HG03378 (cell line): ENCODE measurements around the gene ECPAS.
"Not testable (repeated sequence)": the region's sequence is repeated elsewhere in the genome, so short reads cannot be mapped to it uniquely, and the experiment has no call there.

Experiments used
- ATAC-seq: cut with Tn5 transposase; IDR thresholded peaks from one replicate; pipeline ENCODE4 v1.9.1; 2021; ENCODE audit warnings: mild to moderate bottlenecking, moderate library complexity; ENCODE audit not compliant: unreplicated experiment

Gene ECPAS, protein sequence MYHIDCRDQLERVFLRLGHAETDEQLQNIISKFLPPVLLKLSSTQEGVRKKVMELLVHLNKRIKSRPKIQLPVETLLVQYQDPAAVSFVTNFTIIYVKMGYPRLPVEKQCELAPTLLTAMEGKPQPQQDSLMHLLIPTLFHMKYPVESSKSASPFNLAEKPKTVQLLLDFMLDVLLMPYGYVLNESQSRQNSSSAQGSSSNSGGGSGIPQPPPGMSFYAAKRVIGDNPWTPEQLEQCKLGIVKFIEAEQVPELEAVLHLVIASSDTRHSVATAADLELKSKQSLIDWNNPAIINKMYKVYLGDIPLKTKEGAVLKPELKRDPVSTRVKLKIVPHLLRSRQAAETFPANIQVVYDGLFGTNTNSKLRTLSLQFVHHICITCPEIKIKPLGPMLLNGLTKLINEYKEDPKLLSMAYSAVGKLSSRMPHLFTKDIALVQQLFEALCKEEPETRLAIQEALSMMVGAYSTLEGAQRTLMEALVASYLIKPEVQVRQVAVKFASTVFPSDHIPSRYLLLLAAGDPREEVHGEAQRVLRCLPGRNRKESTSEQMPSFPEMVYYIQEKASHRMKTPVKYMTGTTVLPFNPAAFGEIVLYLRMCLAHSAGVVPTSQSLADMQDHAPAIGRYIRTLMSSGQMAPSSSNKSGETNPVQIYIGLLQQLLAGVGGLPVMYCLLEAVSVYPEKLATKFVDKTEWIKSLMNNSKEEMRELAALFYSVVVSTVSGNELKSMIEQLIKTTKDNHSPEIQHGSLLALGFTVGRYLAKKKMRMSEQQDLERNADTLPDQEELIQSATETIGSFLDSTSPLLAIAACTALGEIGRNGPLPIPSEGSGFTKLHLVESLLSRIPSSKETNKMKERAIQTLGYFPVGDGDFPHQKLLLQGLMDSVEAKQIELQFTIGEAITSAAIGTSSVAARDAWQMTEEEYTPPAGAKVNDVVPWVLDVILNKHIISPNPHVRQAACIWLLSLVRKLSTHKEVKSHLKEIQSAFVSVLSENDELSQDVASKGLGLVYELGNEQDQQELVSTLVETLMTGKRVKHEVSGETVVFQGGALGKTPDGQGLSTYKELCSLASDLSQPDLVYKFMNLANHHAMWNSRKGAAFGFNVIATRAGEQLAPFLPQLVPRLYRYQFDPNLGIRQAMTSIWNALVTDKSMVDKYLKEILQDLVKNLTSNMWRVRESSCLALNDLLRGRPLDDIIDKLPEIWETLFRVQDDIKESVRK (N-terminal part only)

DNA sequence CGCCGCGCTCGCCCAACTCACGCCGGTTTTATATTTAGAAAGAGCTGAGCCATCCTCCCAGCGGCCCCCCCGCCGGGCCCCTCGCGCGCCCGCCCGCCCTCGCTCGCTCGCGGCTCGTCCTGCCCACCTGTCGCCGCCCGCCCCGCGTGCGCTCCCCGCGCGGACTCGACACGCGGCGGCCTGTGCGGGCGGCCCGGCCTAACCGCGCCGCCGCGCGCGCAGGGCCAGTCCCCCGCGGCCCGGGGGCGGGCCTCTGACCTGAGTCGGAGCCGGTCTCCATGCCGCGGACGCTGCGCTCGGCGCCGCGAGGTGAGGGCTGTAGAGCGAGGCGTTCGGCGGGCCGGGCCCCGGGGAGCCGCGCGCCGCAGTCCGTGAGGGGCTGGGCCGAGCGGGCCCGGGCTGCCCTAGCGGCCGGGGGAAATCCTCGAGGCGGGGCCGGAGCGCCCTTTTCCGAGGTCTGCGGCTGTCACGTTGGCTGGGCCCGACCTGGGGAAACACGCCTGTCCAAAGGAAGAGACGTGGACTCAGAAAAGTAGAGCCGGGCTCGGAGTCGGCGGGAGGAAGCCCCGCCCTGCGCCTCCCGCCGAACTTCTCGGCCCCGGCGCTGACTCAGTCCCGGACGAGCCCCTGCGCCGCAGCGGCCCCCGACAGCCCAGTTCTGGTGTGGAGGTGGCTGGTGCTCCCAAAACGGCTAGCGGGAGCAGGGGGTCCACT lies at the start of gene ECPAS:
TSS of gene ECPAS (minus strand) at position 526 of the 714 bp plus-strand sequence. CDS start 11,465 bp downstream, outside the sequence.
- ATAC-seq: peak; percentile 54

DNA sequence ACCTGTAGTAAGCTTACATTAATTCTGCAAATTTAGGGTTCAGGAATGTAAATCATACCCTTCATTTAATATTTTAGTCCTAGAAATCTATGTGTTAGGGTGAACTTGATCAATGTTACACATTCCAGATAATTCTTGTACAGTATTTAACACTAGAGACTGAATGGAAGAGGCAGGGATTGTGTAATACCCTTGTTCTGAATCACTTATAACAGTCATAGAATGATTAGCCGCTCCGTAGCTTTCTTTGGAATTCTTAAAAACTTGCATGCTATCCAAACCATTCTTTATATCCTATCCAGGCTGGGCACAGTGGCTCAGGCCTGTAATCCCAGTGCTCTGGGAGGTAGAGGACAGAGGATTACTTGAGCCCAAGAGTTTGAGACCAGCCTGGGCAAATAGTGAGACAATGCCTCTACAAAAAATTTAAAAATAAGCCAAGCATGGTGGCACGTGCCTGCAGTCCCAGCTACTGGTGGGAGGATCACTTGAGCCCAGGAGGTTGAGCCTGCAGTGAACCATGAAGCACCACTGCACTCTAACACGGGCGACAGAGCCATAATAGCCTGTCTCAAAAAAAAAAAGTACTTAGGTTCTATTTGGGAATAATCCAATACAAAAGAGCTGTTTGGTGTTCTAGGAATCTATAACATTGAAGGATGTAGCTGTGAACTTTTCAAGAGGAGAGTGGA lies 49.1 kb upstream of the ECPAS start:
- ATAC-seq: no peak

DNA sequence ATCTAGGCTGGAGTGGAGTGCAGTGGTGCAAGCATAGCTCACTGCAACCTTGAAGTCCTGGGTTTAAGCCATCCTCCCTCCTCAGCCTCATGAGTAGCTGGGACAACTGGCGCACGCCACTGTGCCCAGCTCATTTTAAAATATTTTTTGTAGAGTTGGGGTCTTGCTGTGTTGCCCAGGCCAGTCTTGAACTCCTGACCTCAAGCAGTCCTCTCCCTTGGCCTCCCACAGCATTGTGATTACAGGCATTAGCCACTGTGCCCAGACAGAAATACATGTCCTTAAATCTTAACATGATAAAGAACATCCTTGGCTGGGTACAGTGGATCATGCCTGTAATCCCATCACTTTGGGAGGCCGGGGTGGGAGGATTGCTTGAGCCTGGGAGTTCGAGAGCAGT lies 47.5 kb upstream of the ECPAS start:
- no peak for ATAC-seq

DNA sequence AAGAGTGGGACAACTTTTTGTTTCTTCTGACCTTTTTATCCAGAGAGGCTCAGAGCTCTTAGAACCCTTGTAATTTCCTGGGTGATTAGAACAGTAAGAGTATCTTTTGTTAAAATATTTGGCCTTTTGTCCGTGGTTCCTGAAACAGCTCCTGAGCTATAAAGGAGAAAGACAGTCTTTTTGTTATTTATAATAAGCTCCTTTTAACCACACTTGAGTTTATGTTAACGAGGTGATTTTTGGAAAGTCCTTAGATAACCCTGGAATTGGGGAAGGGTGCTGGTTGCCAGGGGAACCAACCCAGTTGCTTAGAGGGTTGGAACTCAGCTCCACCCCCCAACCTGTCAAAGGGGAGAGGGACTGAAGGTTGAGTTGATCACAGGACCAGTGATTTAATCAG lies 45.6 kb upstream of the ECPAS start:
- no peak for ATAC-seq

DNA sequence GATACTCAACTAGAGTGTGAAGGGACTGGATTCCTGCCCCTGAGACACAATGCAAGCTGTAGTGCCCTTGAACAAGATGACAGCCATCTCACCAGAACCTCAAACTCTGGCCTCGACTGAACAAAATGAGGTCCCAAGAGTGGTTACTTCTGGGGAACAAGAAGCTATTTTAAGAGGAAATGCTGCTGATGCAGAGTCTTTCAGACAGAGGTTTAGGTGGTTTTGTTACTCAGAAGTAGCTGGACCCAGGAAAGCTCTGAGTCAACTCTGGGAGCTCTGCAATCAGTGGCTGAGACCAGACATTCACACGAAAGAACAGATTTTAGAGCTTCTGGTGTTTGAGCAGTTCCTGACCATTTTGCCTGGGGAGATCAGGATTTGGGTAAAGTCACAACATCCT lies 43.2 kb upstream of the ECPAS start:
- ATAC-seq: no peak

DNA sequence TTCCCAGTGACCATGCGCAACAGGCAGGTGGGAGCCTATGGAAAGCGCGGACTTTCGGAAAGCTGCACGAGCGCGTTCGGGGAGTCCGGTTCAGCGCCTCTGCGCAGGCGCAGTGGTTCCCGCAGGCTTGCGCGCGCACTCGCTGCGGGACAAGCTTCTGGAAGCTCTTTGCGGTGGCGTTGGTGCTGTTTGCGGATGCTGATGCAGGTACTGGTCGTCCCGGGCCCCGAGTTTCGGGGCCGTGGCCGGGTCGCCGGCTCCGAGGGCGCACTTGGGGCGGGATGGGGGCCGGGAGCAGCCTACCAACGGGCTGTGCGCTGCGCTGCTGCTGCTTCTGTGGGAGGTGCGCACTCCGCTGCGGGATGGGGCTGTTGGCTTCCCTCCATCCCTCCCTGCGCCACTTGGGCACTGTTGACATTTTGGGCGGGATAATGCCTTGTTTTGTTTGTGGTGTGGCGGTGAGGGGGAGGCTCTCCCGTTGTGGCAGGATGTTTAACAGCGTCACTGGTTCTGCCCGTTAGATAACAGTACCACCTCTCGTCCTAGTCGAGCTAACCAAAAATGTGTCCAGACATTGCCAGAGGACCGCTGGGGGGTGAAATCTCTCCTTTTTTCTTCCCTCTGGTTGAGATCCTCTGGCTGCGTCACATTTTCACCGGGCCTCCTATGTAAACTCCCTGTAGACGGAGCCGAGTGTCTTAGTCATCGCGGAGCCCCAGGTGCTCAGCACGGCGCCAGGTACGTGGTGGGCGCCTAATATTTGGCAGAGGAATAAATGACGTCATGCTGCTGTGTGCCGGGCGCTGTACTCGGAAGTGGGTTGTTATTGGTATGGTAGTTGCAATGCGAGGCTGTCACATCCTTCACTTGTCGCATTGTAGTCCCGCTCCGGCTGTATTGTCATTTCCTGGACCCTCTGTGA lies 41.1 kb upstream of the ECPAS start, which contains the start of gene ZNF483:
TSS of gene ZNF483 (plus strand) at position 124 of the 922 bp plus-strand sequence. CDS start 2,217 bp downstream, outside the sequence.
- ATAC-seq: no peak

DNA sequence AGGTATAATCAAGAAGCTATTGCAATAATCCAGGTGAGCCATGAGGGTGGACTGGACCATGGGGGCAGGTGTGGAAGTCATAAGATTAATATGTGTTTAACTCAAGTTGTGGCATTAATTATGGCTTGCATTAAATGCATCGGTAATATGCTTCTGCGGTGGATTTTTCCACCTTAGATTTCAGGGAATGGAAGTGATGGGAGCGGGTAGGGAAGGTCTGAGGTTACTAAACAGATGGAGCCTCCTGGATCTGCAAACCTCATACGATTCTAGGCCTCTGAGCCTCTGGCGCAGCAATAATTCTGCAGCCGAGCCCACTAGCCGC lies 40.5 kb upstream of the ECPAS start:
- ATAC-seq: no peak

DNA sequence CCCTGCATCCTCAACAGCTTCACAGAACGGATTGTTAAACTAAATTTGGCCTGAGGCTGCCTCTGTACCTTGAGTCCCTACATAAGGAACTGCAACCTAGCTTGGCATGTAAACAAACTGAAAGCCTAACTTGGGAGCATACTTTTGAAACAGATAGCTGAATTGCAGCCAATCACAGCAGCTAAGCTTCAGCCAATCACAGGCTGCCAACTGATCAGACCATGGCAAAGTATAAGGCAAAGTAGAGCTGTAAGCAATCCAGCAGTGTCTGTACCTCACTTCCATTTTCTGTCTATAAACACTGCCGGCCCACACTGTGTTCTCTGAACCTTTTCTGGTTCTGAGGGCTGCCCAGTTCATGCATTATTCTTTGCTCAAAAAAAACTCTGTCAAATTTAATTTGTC lies 31.9 kb upstream of the ECPAS start:
- no peak for ATAC-seq

DNA sequence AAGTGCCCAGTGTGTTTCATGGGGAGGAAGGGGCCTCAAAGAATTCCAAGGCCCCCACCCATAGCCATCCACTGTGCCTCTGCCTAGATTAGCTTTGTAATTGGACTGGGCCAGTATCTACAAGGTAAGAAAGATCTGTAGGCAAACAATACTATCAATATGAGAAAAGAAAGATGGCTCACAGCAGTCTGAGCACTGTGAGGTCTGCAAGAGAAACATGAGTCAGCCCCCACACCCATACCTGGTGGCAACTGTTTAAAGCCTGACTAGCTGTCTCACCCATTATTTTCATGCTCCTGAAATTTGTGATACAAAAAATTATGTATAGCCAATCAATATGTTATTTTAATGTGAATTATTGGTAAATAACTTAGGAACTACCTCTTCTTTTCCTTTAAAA lies 30.8 kb upstream of the ECPAS start:
- ATAC-seq: no peak

DNA sequence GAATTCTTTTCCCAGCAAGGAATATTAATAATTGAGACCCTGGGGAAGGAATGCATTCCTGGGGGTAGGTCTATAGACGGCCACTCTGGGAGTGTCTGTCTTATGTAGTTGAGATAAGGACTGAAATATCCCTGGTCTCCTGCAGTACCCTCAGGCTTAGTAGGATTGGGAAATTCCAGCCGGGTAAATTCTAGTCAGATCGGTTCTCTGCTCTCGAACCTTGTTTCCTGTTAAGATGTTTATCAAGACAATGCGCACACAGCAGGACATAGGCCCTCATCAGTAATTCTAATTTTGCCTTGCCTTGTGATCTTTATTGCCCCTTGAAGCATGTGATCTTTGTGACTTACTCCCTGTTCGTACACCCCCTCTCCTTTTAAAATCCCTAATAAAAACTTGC lies 27.4 kb upstream of the ECPAS start:
- not testable (repeated sequence) for ATAC-seq

DNA sequence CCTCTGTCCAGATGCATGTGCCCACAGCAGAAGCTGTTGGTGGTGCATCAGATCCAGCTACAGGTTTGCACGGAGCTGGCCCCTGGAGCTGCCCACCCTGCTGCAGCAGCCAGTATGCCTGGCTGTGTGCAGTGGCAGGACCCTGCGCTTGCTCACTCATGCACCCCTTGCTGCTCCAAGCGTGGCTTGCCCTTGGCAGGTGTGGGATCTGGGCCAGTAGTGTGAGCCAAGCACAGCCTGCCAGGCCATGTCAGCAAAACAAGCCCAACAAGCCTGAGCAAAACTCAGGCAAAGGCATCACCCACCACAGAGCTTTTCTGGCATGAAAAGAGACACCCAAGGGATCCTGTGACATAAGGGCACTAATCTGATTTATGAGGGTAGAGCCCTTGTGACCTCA lies 18.3 kb upstream of the ECPAS start:
- ATAC-seq: no peak

DNA sequence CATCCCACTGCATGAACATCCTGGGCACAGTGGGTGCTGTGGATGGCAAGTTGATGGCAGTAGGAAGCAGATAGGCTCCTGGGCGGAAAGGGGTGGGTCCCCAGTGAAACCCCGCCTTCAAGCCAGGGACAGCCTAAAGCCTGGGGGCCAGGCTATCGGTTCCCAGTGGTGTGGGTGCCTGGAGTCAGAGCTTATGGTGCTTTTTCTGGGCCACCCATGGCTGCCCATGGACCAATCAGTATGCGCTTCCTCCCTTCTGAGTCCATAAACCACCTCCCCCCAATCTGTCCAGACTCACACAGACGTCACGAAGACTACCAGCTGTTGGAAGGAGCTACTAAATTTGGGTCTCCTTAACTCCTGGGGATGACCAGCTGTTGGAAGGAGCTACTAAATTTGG lies 17.5 kb upstream of the ECPAS start:
- no peak for ATAC-seq

DNA sequence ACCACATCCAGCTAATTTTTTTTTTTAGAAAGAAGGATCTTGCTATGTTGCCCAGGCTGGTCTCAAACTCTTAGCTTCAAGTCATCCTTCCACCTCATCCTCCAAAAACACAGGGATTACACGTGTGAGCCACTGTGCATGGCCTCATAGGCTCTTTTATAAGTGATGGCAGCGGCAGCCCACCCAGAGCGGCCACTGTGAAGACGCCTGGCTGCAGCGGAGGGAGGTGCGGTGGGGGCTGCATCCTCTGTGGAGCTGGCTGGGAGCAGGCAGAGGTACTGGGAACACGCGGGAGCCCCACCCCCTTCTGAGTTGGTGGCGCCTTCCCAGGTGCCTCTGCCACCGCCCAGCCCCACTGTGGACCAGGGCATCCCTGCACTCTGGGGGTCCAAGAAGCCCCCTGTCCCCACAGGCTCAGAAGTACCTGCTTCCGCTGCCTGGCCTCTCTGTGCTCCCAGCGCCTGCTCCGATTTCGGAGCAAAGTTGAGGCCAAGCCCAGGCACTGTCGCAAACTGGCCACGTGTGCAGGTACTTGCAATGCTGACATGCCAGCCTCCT lies 16.9 kb upstream of the ECPAS start:
- ATAC-seq: no peak

DNA sequence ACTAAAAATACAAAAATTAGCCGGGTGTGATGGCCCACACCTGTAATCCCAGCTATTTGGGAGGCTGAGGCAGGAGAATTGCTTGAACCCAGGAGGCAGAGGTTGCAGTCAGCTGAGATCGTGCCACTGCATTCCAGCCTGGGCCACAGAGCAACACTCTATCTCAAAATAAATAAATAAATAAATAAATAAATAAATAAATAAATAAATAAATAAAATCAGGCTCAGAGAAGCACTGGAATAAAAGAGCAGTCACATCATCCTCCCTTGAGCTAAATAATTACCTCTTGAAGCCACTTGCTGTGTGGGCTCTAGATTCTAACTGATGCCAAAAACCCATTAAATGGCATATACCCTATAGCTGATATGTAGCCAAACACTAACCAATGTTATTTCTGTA lies 13.0 kb upstream of the ECPAS start:
- not testable (repeated sequence) for ATAC-seq

DNA sequence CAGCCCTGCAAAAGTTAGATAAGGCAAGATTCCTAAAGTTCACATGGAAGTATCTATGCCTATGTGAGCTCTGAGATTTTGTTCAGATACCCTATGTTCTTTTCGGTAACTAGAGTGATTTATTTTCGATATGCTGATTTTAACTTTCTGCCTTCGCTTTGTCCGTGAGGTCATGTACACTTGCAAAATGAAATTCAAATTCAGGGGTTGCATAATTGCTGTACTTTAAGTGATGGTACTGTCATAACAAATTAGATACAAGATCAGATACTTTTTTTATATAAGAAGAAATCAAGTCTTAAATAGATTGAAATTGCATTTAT lies 350 bp upstream of the ECPAS start:
- ATAC-seq: peak; percentile 6

DNA sequence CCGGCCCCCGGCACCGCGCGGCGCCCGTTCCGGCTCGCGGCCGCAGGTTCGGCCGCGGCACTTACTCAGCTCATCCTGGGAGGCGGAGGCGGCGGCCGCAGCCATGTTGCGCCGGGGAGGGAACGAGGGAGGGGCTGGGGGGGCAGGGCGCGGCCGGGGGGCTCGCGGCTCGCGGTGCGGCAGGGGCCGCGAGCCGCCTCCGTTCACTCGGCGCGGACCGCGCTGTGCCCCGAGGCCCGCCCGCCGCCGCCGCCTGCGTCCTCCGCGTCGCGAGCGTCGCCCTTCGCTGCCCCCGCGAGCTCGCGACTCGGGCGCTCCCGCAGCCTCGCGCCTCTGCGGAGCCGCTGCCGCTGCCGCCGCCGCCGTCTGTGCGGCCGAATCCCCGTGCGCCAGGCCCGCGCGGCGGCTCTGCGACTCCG lies 735 bp downstream of the ECPAS start:
- peak; percentile 14 for ATAC-seq

DNA sequence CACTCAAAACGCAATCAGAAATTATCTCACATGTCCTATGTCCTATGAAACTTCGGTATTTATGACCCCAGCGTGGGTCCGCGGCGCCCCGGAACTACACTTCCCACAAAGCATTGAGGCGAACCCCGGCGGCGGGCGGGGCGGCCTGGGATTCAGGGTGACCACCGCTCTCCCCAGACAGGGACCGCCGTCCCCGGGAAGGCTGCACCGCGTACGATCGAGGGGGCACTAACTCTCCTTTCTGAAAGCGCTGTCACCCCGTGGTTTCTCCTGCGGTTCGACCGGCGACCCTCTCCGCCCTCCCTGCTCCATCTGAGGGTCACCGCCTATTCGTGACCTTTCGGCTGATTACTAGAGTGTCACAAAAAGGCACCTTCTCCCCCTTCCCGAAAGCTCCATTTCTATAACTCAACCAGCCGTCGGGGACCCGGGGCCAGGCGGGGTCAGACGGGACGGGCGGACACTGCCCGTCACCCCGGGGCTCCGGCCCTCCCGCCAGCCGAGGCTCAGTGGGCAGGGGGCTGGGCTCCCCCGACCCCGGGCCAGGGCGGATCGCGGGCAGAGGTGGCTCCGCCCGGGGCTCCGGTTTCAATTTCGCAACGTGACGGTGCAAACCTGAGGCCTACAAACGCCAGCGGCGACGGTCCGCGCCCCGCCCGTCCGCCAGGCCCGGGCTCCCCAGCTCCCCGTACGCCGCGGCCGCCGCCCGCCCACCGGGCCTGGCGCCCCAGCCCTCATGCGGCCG lies 1.3 kb downstream of the ECPAS start:
- peak; percentile 49 for ATAC-seq
